ENCODE measurements around the gene SGCA.
A peak's percentile ranks its signal among the peaks of the same experiment; 100 is the strongest.

GRCh38 chr17:50161023-50161910, 4.5 kb upstream of the SGCA start:
- TF ChIP-seq SP2 (tag by site-specific recombination; IDR thresholded peaks at IDR 0.05) (peak; percentile 75), GLIS2 (tag by site-specific recombination; IDR thresholded peaks at IDR 0.05) (peak; percentile 98), CTCF (tag by site-specific recombination; IDR thresholded peaks at IDR 0.05) (peak; percentile 100), ZBTB8A (tag by site-specific recombination; IDR thresholded peaks at IDR 0.05) (peak; percentile 67), ZEB2 (tag by site-specific recombination; IDR thresholded peaks at IDR 0.05) (peak; percentile 82), ZNF274 (IDR thresholded peaks at IDR 0.05; ENCODE audit: low read length) (no peak), ZNF274 (tag by site-specific recombination; IDR thresholded peaks at IDR 0.05; ENCODE audit: borderline replicate concordance) (no peak), ZNF138 (tag by site-specific recombination; IDR thresholded peaks at IDR 0.05; ENCODE audit: borderline replicate concordance) (no peak)
